HepG2 (cell line): Measurements from ENCODE around the gene ASB3.

Experiments
- ARHGAP35 ChIP-seq: sonication (generic); formaldehyde crosslinking; IDR thresholded peaks from 2 replicates; pipeline ENCODE4 v1.9.0; 2022; ENCODE audit warnings: mild to moderate bottlenecking, inconsistent platforms, moderate library complexity, missing genetic modification reagents, borderline replicate concordance
- MAFG ChIP-seq: sonication (generic); formaldehyde crosslinking; IDR thresholded peaks from 2 replicates; pipeline ENCODE4 v1.5.1; 2020; ENCODE audit warnings: mild to moderate bottlenecking, missing genetic modification reagents
- MYC ChIP-seq: sonication (generic); formaldehyde crosslinking; IDR thresholded peaks from 2 replicates; pipeline ENCODE4 v1.9.0; 2021; ENCODE audit warnings: missing genetic modification reagents, borderline replicate concordance
- NFYB ChIP-seq: sonication (generic); formaldehyde crosslinking; IDR thresholded peaks from 2 replicates; pipeline ENCODE4 v1.4.0; 2020; ENCODE audit warnings: missing genetic modification reagents
- RFX5 ChIP-seq: IDR thresholded peaks from 2 replicates; pipeline ENCODE4 v1.6.1; 2011; ENCODE audit warnings: low read depth, low read length, improper control_type of control experiment
- SIN3B ChIP-seq: fragments of 150-350 bp; IDR thresholded peaks from 2 replicates; pipeline ENCODE4 v1.6.1; 2014; ENCODE audit warnings: low read length
- ZNF33A ChIP-seq: sonication (generic); formaldehyde crosslinking; IDR thresholded peaks from 2 replicates; pipeline ENCODE4 v1.5.1; 2020; ENCODE audit warnings: missing genetic modification reagents, mild to moderate bottlenecking, moderate library complexity, borderline replicate concordance
- ZNF597 ChIP-seq: sonication (generic); formaldehyde crosslinking; IDR thresholded peaks from 2 replicates; pipeline ENCODE4 v1.5.0; 2020; ENCODE audit warnings: missing genetic modification reagents
- ZNF629 ChIP-seq: sonication (generic); formaldehyde crosslinking; conservative IDR thresholded peaks from 2 replicates; pipeline ENCODE4 v1.5.0; 2020; ENCODE audit warnings: missing genetic modification reagents

GRCh38 chr2:53752385-53752784 is 34.4 kb downstream of the ASB3 start:
- no peak for TF ChIP-seq ZNF33A (CRISPR knock-in tag)
- no peak for TF ChIP-seq RFX5
- no peak for TF ChIP-seq NFYB (CRISPR knock-in tag)
- TF ChIP-seq ZNF597 (CRISPR knock-in tag), result no peak
- TF ChIP-seq MAFG (CRISPR knock-in tag), result no peak
- no peak for TF ChIP-seq ZNF629
- TF ChIP-seq MYC, result no peak
- TF ChIP-seq ARHGAP35 (CRISPR knock-in tag), result no peak
- no peak for TF ChIP-seq SIN3B
